Nephron progenitor cell (in vitro differentiated cells): ENCODE results near the gene RASSF7.

Experiments
- DNase-seq: peaks from one replicate; pipeline ENCODE4 v3.0.0; 2021
- H3K27ac Mint-ChIP-seq: 2 replicates; pipeline ENCODE4 v1.8.0; 2021; ENCODE audit warnings: mild to moderate bottlenecking, moderate library complexity, mixed read lengths
- H3K27me3 Mint-ChIP-seq: 2 replicates; pipeline ENCODE4 v1.8.0; 2021; ENCODE audit warnings: mild to moderate bottlenecking, low read depth, mixed read lengths; ENCODE audit not compliant: poor library complexity
- H3K36me3 Mint-ChIP-seq: 2 replicates; pipeline ENCODE4 v1.8.0; 2021; ENCODE audit warnings: low read depth, mixed read lengths
- H3K4me1 Mint-ChIP-seq: 2 replicates; pipeline ENCODE4 v1.8.0; 2021; ENCODE audit warnings: mixed read lengths
- H3K4me3 Mint-ChIP-seq: 2 replicates; pipeline ENCODE4 v1.8.0; 2021; ENCODE audit warnings: mild to moderate bottlenecking, moderate library complexity, mixed read lengths
- H3K9me3 Mint-ChIP-seq: 2 replicates; pipeline ENCODE4 v1.8.0; 2021; ENCODE audit warnings: mild to moderate bottlenecking, moderate library complexity, mixed read lengths
- TF ChIP-seq, protein P1 (sequence below): fragments of 200-600 bp; sonication (generic); IDR thresholded peaks from 2 replicates; pipeline ENCODE4 v1.5.0; 2021; ENCODE audit warnings: antibody characterized with exemption

Gene RASSF7

DNA sequence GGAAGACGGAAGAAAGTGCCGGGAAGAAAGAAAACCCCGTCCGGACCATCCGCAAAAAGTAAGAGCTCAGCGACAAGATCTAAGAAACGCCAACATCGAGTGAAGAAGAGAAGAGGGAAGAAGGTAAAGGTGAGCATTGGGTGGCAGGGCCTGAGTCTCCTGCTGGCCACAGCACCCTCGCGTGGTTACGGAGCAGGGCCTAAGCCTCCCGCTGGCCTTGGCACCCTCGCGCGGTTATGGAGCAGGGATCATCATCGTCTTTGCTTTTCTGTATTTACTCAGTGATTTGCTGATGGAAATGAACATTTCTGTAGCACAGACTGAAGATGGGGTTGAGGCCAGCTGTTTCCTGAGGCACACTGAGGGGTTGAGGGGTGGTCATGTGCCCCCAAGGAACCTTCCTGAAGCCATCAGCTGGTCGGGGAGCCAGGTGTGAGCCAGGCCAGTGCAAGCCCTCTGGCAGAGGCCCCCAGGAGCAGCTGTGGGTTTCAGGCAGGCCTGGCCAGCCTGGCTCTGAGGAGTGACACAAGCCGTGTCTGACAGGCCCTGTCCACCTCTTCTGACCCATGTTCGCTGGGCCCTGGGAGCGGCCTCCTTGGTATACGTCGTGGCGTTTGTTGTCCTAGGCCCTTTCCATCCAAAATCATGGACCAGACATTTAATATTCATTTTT, 40.9 kb downstream of the RASSF7 start:
- peaks cover 41% of the 10 kb centered on the region for H3K36me3 Mint-ChIP-seq

GRCh38 chr11:603154-603553, 42.4 kb downstream of the RASSF7 start:
- Mint-ChIP-seq H3K4me1 (no peaks in the 10 kb centered on the region), H3K4me3 (no peak overlapping the region), H3K9me3 (no peaks in the 10 kb centered on the region), H3K27ac (no peak overlapping the region), H3K36me3 (peaks cover 37% of the 10 kb centered on the region), H3K27me3 (no peaks in the 10 kb centered on the region)
- TF ChIP-seq, protein P1, sequence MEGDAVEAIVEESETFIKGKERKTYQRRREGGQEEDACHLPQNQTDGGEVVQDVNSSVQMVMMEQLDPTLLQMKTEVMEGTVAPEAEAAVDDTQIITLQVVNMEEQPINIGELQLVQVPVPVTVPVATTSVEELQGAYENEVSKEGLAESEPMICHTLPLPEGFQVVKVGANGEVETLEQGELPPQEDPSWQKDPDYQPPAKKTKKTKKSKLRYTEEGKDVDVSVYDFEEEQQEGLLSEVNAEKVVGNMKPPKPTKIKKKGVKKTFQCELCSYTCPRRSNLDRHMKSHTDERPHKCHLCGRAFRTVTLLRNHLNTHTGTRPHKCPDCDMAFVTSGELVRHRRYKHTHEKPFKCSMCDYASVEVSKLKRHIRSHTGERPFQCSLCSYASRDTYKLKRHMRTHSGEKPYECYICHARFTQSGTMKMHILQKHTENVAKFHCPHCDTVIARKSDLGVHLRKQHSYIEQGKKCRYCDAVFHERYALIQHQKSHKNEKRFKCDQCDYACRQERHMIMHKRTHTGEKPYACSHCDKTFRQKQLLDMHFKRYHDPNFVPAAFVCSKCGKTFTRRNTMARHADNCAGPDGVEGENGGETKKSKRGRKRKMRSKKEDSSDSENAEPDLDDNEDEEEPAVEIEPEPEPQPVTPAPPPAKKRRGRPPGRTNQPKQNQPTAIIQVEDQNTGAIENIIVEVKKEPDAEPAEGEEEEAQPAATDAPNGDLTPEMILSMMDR: no peak
- no peak for DNase-seq

More for the DNA sequence above, 40.9 kb downstream of the RASSF7 start:
- Mint-ChIP-seq H3K4me3 (no peak overlapping the region), H3K27ac (peak overlapping the region; percentile 59), H3K9me3 (no peaks in the 10 kb centered on the region), H3K4me1 (no peaks in the 10 kb centered on the region), H3K27me3 (no peaks in the 10 kb centered on the region)
- TF ChIP-seq, protein P1: no peak
- no peak for DNase-seq

DNA sequence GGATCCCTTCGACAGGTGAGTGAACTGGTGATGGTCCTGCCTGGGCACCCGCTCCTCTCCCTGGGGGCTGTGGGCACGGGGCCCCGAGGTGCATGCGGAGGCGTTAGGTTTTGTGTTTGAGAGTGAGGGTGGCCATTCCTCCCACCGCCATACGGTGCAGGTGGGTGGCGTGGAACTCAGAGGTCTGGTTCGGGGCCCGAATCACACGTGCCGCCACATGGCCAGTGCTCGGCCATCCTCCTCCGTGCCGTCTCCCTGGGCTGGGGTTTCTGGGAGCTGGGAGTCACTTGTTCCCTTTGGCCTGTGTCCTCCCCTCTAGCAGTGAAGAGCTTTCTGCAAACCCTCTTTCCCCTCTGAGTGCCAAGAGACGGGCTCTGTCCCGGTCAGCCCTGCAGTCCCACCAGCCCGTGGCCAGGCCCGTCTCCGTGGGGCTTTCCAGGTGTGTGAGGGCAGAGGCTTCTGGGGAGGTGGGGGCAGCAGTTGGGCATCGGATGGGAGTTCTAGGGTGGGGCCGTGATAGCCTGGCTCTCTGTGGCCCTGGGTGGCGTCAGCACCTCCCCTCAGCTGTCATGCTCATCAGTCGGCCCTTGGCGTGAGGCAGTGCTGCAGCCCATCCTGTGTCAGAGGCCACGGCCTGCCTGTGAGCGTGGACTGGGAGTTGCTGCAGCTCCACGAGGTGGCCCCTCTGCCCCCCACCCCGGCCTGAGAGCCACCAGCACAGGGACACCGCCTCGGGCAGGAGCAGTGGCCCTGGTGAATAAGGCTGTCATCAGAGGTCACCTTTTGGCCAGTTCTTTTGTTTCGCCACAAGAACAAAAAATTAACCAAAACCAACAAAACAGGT, 44.7 kb downstream of the RASSF7 start:
- H3K4me3 Mint-ChIP-seq: no peak overlapping the region
- no peak overlapping the region for H3K27ac Mint-ChIP-seq
- DNase-seq: no peak
- H3K27me3 Mint-ChIP-seq: no peaks in the 10 kb centered on the region
- peaks cover 35% of the 10 kb centered on the region for H3K36me3 Mint-ChIP-seq
- no peaks in the 10 kb centered on the region for H3K4me1 Mint-ChIP-seq
- TF ChIP-seq, protein P1: no peak
- H3K9me3 Mint-ChIP-seq: no peaks in the 10 kb centered on the region

- Mint-ChIP-seq H3K4me3 (no peak overlapping the region), H3K27ac (no peak overlapping the region), H3K4me1 (no peaks in the 10 kb centered on the region), H3K36me3 (peaks cover 39% of the 10 kb centered on the region), H3K27me3 (no peaks in the 10 kb centered on the region), H3K9me3 (no peaks in the 10 kb centered on the region)
- no peak for DNase-seq
- TF ChIP-seq, protein P1: no peak
Observed at GRCh38 chr11:606245-606644, 45.5 kb downstream of the RASSF7 start.

- TF ChIP-seq, protein P1: no peak
- no peaks in the 10 kb centered on the region for H3K27me3 Mint-ChIP-seq
- peaks cover 4% of the 10 kb centered on the region for H3K4me1 Mint-ChIP-seq
- peaks cover 34% of the 10 kb centered on the region for H3K36me3 Mint-ChIP-seq
- H3K9me3 Mint-ChIP-seq: no peaks in the 10 kb centered on the region
- H3K27ac Mint-ChIP-seq: peak overlapping the region; percentile 83
- no peak for DNase-seq
- no peak overlapping the region for H3K4me3 Mint-ChIP-seq
Observed at GRCh38 chr11:607020-607780, 46.4 kb downstream of the RASSF7 start.
